SJCRH30 (cell line): Measurements from ENCODE around the gene FMO4. TPM values are rescaled to one million over a fixed set of nuclear protein-coding genes. Genes with fewer than 3 reads are reported as not detected.
"Not testable (repeated sequence)": the region's sequence is repeated elsewhere in the genome, so short reads cannot be mapped to it uniquely, and the experiment has no call there.

Source experiments
- DNase-seq, 2 experiments: peaks; one replicate each; pipeline ENCODE4 v3.0.0-alpha.2; 2015 to 2020
- H3K27ac ChIP-seq: fragments of 250-450 bp; sonication (Bioruptor Pico); 2 replicates; pipeline ENCODE4 v1.5.1; 2020; ENCODE audit warnings: mild to moderate bottlenecking, moderate library complexity
- H3K27me3 ChIP-seq: fragments of 250-450 bp; sonication (Bioruptor Pico); 2 replicates; pipeline ENCODE4 v1.5.1; 2020; ENCODE audit warnings: mild to moderate bottlenecking, moderate library complexity
- H3K36me3 ChIP-seq: fragments of 250-450 bp; sonication (Bioruptor Pico); 2 replicates; pipeline ENCODE4 v1.5.1; 2020; ENCODE audit warnings: mild to moderate bottlenecking, moderate library complexity
- H3K4me1 ChIP-seq: fragments of 250-450 bp; sonication (Bioruptor Pico); 2 replicates; pipeline ENCODE4 v1.5.1; 2020; ENCODE audit warnings: mild to moderate bottlenecking, moderate library complexity
- H3K4me3 ChIP-seq: fragments of 250-450 bp; sonication (Bioruptor Pico); 2 replicates; pipeline ENCODE4 v1.5.1; 2020; ENCODE audit warnings: mild to moderate bottlenecking, moderate library complexity
- H3K9me3 ChIP-seq: fragments of 250-450 bp; sonication (Bioruptor Pico); replicated peaks from 2 replicates; pipeline ENCODE4 v1.5.1; 2020; ENCODE audit warnings: mild to moderate bottlenecking, moderate library complexity
- total RNA-seq: library from RNA; depleted of rRNA; stranded (reverse); fragments of >200 nt; shearing (Covaris generic); gene quantifications from 2 replicates; pipeline ENCODE4 v1.2.3, GENCODE V29; 2014

Gene FMO4
- total RNA-seq, 1 experiment from 2014 or later = 0.87 TPM

DNA sequence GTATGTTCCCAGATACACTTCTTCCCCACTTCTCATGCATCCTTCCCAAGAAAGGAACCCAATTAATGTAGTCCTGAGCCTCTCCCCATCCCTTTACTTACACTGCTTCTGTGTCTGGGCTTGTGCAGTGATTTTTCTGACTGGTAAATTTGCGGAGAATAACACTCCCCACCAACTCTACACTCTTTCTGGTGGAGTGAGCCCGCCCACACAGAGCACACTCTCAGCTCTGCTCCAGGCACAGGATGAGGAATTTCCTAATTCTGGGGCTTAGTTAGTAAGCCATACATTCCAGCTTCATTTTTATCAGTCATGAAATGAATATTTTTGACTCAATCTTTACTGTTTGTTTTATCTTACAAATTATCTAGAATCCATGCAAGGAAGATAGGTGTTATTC, 38.6 kb downstream of the FMO4 start:
- Histone ChIP-seq H3K27me3 (no peaks in the 10 kb centered on the region), H3K36me3 (no peaks in the 10 kb centered on the region), H3K4me1 (no peaks in the 10 kb centered on the region), H3K4me3 (no peak overlapping the region), H3K27ac (no peak overlapping the region), H3K9me3 (no peaks in the 10 kb centered on the region)
- no peak for DNase-seq

DNA sequence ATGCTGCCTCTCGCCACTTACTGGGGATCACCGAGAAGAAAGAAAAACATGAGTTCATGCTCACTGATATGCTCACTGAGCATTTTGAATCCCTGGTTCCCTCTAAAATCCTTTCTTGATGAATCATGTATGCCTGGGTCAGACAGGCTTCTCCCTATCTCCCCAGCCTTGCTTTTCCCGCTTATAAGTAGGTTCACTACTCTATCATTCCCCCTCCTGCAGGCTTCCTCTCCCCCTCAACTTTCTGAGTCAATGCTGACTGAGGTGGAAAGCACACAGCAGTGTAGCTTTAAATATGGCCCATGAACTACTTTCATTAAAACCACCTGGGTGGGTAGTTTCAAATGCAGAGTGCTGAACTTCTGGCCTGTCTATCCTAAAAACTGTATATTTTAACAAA, 41.7 kb downstream of the FMO4 start:
- no peaks in the 10 kb centered on the region for H3K4me1 ChIP-seq
- no peaks in the 10 kb centered on the region for H3K9me3 ChIP-seq
- DNase-seq = no peak
- no peaks in the 10 kb centered on the region for H3K36me3 ChIP-seq
- H3K27me3 ChIP-seq = no peaks in the 10 kb centered on the region
- H3K27ac ChIP-seq = no peak overlapping the region
- no peak overlapping the region for H3K4me3 ChIP-seq

DNA sequence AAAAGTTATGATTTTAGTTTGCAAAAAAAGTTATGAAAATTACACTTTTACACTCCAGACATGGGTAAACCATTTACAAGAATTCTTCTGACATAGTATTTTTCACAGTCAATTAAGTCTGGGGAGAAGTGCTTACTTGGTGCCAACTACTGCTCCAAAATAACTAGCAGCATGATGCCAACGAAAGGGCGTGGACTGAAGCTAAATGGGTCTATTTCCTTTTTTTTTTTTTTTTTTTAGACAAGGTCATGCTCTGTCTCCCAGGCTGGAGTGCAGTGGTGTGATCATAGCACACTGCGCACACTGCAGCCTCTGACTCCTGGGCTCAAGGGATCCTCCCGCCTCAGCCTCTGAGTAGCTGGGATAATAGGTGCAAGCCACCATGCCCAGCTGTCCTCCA, 43.2 kb downstream of the FMO4 start:
- Histone ChIP-seq H3K36me3 (no peaks in the 10 kb centered on the region), H3K4me3 (no peak overlapping the region), H3K9me3 (no peaks in the 10 kb centered on the region), H3K27me3 (no peaks in the 10 kb centered on the region), H3K4me1 (no peaks in the 10 kb centered on the region), H3K27ac (no peak overlapping the region)
- DNase-seq = no peak

DNA sequence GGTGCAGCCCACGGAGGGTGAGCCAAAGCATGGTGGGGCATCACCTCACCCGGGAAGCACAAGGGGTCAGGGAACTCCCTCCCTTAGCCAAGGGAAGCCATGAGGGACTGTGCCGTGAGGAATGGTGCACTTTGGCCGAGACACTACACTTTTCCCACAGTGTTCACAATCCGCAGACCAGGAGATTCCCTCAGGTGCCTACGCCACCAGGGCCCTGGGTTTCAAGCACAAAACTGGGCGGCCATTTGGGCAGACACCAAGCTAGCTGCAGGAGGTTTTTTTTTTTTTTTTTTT, 45.3 kb downstream of the FMO4 start:
- H3K9me3 ChIP-seq, H3K4me1 ChIP-seq, H3K36me3 ChIP-seq, H3K27me3 ChIP-seq, H3K27ac ChIP-seq, H3K4me3 ChIP-seq, DNase-seq: not testable (repeated sequence)

DNA sequence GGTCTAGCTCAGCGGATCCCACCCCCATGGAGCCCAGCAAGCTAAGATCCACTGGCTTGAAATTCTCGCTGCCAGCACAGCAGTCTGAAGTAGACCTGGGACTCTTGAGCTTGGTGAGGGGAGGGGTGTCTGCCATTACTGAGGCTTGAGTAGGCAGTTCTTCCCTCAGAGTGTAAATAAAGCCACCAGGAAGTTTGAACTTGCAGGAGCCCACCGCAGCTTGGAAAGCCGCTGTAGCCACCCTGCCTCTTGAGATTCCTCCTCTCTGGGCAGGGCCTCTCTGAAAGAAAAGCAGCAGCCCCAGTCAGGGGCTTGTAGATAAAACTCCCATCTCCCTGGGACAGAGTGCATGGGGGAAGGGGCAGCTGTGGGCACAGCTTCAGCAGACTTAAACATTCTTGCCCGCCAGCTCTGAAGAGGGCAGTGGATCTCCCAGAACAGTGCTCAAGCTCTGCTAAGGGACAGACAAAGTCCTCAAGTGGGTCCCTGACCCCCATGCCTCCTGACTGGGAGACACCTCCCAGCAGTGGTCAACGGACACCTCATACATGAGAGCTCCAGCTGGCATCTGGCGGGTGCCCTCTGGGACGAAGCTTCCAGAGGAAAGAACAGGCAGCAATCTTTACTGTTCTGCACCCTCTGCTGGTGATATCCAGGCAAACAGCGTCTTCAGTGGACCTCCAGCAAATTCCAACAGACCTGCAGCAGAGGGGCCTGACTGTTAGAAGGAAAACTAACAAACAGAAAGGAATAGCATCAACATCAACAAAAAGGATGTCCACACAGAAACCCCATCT, 45.9 kb downstream of the FMO4 start:
- peak in 1 of 2 experiments; percentile 3 for DNase-seq
- not testable (repeated sequence) for H3K4me3 ChIP-seq, H3K27ac ChIP-seq, H3K27me3 ChIP-seq, H3K36me3 ChIP-seq, H3K9me3 ChIP-seq, H3K4me1 ChIP-seq

DNA sequence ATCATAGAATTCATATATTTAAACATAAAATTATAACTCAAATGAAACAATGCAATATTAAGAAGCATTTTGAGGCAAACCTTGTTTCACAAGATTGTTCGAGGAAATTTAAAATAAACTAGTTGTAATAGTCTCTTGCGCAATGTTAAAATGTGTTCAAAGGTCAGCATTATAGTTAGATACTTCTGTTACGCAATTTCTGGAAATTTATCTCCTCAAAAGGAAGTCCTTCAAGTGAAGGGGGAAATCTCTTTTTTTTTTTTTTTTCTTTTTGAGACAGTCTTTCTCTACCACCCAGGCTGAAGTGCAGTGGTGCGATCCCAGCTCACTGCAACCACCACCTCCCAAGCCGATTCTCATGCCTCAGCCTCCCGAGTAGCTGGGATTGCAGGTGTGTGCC, 52.1 kb downstream of the FMO4 start:
- Histone ChIP-seq H3K36me3 (no peaks in the 10 kb centered on the region), H3K4me1 (no peaks in the 10 kb centered on the region), H3K4me3 (no peak overlapping the region), H3K27me3 (no peaks in the 10 kb centered on the region), H3K27ac (no peak overlapping the region), H3K9me3 (no peaks in the 10 kb centered on the region)
- no peak for DNase-seq

DNA sequence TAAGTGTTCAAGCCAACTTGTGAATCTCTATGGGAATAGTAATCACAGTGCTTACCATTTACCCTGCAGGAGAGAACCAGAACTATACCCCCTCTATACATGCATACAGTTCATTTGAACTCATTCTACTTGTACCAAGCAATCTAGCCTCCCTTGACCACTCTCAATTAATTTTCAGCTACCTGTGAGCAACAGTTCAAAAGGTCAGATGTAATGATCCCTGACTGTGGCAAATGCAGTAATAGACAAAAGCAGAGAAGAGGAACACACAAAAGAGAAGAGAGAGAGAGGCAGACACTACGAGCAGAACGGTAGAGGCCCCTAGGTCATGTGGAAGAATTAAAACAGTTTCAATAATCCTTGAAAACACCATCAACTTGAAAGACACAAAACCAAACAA, 52.8 kb downstream of the FMO4 start:
- Histone ChIP-seq H3K27me3 (no peaks in the 10 kb centered on the region), H3K9me3 (no peaks in the 10 kb centered on the region), H3K27ac (no peak overlapping the region), H3K4me3 (no peak overlapping the region), H3K36me3 (no peaks in the 10 kb centered on the region), H3K4me1 (no peaks in the 10 kb centered on the region)
- DNase-seq = no peak

DNA sequence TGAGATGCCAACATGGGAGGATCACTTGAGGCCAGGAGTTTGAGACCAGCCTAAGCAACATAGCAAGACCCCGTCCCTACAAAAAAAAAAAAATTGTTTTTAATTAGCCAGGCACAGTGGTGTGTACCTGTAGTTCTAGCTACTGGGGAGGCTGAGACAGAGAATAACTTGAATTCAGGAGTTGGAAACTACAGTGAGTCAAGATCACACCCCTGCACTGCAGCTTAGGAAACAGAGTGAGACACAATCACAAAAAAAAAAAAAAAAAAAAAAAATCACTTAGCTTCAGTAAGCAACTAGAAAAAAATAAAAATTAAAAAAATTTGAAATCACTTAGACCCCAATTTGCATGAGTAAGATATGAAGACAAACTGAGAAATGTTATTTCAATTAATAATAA, 53.5 kb downstream of the FMO4 start:
- Histone ChIP-seq H3K36me3 (no peaks in the 10 kb centered on the region), H3K9me3 (no peaks in the 10 kb centered on the region), H3K27me3 (no peaks in the 10 kb centered on the region), H3K27ac (no peak overlapping the region), H3K4me3 (no peak overlapping the region), H3K4me1 (no peaks in the 10 kb centered on the region)
- no peak for DNase-seq

DNA sequence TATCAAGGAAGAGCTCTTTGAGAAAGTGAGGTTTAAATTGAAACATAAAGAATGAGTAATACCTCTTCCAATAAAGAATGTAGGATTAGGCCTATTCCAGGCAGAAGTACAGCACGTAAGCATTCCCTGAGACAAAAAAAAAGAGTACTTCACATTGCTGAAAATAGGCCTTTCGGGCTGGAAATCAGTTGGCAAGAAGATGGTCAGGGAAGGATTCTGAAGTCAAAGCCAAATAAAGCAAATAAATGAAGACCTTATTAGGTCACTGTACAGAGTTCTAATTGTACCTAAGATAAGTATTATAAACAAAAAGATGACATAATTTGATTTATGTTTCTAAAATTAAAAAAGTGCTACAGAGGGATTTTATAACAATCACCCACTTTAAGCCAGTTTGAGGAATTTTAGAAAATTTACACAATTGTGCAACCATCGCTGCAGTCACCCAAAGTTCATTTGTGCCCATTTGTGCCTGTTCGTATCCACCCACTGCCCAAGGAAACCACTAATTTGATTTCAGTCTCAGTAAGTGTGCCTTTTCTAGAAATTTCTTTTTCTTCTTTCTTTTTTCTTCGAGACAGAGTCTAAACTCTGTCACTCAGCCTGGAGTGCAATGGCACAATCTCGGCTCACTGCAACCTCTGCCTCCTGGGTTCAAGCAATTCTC, 58.6 kb downstream of the FMO4 start:
- Histone ChIP-seq H3K36me3 (no peaks in the 10 kb centered on the region), H3K9me3 (no peaks in the 10 kb centered on the region), H3K4me1 (no peaks in the 10 kb centered on the region), H3K27ac (no peak overlapping the region), H3K27me3 (no peaks in the 10 kb centered on the region), H3K4me3 (no peak overlapping the region)
- DNase-seq = no peak

DNA sequence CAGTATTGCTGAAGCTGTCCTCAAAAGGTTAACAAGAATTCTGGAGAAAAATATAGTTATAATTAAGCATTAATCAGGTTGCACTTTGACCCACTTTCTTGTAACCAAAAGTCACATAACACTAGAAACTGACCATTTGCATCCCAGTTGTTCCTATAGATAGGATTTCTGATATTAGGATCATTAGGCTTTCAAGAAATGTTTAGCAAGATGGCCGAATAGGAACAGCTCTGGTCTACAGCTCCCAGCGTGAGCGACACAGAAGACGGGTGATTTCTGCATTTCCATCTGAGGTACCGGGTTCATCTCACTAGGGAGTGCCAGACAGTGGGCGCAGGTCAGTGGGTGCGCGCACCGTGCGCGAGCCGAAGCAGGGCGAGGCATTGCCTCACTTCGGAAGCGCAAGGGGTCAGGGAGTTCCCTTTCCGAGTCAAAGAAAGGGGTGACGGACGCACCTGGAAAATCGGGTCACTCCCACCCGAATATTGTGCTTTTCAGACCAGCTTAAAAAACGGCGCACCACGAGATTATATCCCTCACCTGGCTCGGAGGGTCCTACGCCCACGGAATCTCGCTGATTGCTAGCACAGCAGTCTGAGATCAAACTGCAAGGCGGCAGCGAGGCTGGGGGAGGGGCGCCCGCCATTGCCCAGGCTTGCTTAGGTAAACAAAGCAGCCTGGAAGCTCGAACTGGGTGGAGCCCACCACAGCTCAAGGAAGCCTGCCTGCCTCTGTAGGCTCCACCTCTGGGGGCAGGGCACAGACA, 59.6 kb downstream of the FMO4 start:
- H3K9me3 ChIP-seq, H3K4me1 ChIP-seq, DNase-seq, H3K27me3 ChIP-seq, H3K27ac ChIP-seq, H3K4me3 ChIP-seq, H3K36me3 ChIP-seq: not testable (repeated sequence)

DNA sequence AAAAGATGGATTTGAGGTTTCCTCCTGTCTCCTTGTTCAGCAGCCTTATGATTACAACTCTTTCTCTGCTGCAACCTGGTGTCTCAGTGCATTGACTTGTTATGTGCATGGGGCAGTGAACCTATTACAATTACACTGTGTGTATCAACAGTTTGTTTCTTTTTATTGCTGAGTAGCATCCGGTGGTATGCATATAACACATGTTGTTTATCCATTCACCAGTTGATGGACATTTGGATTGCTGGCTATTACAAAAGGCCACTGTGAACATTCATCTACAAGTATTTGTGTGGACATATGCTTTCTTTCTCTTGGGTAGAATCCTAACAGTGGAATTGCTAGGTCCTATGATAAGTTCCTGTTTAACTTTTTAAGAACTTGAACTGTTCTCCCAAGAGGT, 65.9 kb downstream of the FMO4 start:
- no peaks in the 10 kb centered on the region for H3K9me3 ChIP-seq
- DNase-seq = no peak
- H3K27ac ChIP-seq = no peak overlapping the region
- no peaks in the 10 kb centered on the region for H3K27me3 ChIP-seq
- H3K4me1 ChIP-seq = no peaks in the 10 kb centered on the region
- no peak overlapping the region for H3K4me3 ChIP-seq
- H3K36me3 ChIP-seq = no peaks in the 10 kb centered on the region

DNA sequence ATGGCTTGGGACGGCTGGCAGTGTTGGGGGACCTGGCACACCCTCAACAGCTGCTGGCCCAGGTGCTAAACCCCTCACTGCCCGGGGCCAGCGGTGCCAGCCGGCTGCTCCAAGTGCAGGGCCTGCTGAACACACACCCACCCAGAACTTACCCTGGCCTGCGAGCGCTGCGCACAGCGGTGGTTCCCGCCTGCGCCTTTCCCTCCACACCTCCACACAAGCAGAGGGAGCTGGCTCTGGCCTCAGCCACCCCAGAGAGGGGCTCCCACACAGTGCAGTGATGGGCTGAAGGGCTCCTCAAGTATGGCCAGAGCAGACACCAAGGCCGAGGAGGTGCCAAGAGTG, 67.9 kb downstream of the FMO4 start:
- DNase-seq = no peak
- Histone ChIP-seq H3K27me3 (no peaks in the 10 kb centered on the region), H3K36me3 (no peaks in the 10 kb centered on the region), H3K4me3 (no peak overlapping the region), H3K4me1 (no peaks in the 10 kb centered on the region), H3K27ac (no peak overlapping the region), H3K9me3 (no peaks in the 10 kb centered on the region)

DNA sequence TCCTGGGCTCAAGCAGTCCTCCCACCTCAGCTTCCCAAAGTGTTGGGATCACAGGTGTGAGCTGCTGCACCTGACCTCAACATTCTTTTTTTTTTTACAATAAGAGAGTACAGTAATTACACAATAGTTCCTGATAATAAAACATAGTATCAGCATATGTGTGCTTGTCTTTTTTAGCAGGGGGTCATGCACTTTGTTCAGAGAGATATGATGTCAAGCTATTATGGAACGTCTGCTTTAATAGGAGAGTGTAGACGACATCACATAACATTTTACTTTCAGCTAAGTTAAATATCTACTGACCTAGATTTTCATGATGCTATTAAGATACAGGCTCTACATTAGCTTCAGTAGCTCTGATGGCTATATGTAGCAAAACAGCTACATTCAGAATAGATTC, 70.5 kb downstream of the FMO4 start:
- Histone ChIP-seq H3K9me3 (no peaks in the 10 kb centered on the region), H3K4me3 (no peak overlapping the region), H3K36me3 (no peaks in the 10 kb centered on the region), H3K27ac (no peak overlapping the region), H3K4me1 (no peaks in the 10 kb centered on the region), H3K27me3 (no peaks in the 10 kb centered on the region)
- DNase-seq = no peak

DNA sequence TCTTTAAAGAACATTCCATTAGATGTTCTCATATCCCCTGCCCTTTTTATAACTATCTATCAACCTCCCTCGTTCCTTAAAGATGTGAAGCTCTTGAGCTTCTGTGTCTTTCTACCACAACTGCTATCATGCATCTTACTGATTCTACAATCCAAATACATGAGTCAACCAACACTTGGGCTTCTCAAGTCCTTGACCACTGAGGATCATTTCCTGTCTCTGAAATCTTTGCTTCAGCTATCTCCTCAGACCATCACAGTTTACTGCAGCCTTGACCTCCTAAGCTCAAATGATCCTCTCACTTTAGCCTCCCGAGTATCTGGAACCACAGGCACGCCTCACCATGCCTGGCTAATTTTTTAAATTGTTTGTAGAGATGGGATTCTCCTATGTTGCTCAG, 75.2 kb downstream of the FMO4 start:
- no peaks in the 10 kb centered on the region for H3K27me3 ChIP-seq
- H3K4me1 ChIP-seq = no peaks in the 10 kb centered on the region
- H3K9me3 ChIP-seq = no peaks in the 10 kb centered on the region
- H3K27ac ChIP-seq = no peak overlapping the region
- no peaks in the 10 kb centered on the region for H3K36me3 ChIP-seq
- DNase-seq = no peak
- no peak overlapping the region for H3K4me3 ChIP-seq

DNA sequence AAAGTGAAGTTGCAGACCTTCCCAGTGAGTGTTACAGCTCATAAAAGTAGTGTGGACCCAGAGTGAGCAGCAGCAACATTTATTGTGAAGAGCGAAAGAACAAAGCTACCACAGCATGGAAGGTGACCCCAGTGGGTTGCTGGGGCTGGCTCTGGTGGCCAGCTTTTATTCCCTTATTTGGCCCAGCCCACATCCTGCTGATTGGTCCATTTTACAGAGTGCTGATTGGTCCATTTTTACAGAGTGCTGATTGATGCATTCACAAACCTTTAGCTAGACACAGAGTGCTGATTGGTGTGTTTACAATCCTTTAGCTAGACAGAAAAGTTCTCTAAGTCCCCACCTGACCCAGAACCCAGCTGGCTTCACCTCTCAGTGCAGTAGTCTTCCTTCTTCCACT, 76.8 kb downstream of the FMO4 start:
- H3K4me3 ChIP-seq, H3K9me3 ChIP-seq, DNase-seq, H3K27ac ChIP-seq, H3K27me3 ChIP-seq, H3K36me3 ChIP-seq, H3K4me1 ChIP-seq: not testable (repeated sequence)
